K562 (cell line): ENCODE measurements around the gene USP13. TPM values are rescaled to one million over a fixed set of nuclear protein-coding genes. Genes with fewer than 3 reads are reported as not detected.

Experiments
- ATAC-seq: fragments of 200-7000 bp; cut with Tn5 transposase; 3 replicates; pipeline ENCODE4 v1.9.1; 2020; ENCODE audit warnings: moderate library complexity
- BruUV-seq: library from RNA; stranded (reverse); fragments of 400-500 nt; replicated peaks from 2 replicates; lab custom pipeline; 2021; lab: Mats Ljungman, UMichigan
- CTCF ChIA-PET: fragments of 300-600 bp; formaldehyde crosslinking; extraction: SDS; loops from one replicate; lab custom pipeline; 2021; ENCODE audit warnings: low intra/inter-chr PET ratio; lab: Yijun Ruan, JAX
- POLR2A ChIA-PET: fragments of 300-600, 350-650 bp; sonication (Branson Sonifier 250); formaldehyde crosslinking; extraction: SDS; loops from one replicate; lab custom pipeline; 2021; ENCODE audit warnings: antibody characterized with exemption, inconsistent platforms; lab: Yijun Ruan, JAX
- DNase-seq, 4 experiments: peaks; one replicate each; pipeline versions ENCODE4 v3.0.0 to v3.0.0-alpha.2; 2011 to 2018; ENCODE audit warnings: low spot score in 3 of 4, mixed read lengths in 3 of 4; ENCODE audit errors: extremely low read depth in 1 of 4
- FAIRE-seq: peaks from 2 replicates; lab custom pipeline; 2011; peaks lifted over from hg19 to GRCh38; lab: Jason Lieb, UNC
- H2AFZ ChIP-seq: 2 replicates; pipeline ENCODE4 v1.6.0; 2011; ENCODE audit warnings: low read depth, low read length, control low read depth, inconsistent platforms
- H3K27ac ChIP-seq: fragments of 200-600 bp; 3 replicates; pipeline ENCODE4 v1.8.0; 2011; ENCODE audit warnings: low read depth, mild to moderate bottlenecking, control low read depth, inconsistent platforms, low read length, moderate library complexity, mixed read lengths; ENCODE audit errors: extremely low read depth
- H3K27me3 ChIP-seq, 2 experiments: fragments of 300-600 bp in 1 of 2; 2 replicates in 1 of 2; 3 replicates in 1 of 2; pipeline versions ENCODE4 v1.6.0 to v1.8.0; 2011; ENCODE audit warnings: inconsistent platforms in 2 of 2, low read length in 2 of 2, mild to moderate bottlenecking in 1 of 2, mixed read lengths in 1 of 2, moderate library complexity in 1 of 2; ENCODE audit not compliant: control insufficient read depth in 2 of 2, insufficient read depth in 2 of 2
- H3K36me3 ChIP-seq: fragments of 300-600 bp; 3 replicates; pipeline ENCODE4 v1.8.0; 2011; ENCODE audit warnings: mild to moderate bottlenecking, low read length, inconsistent platforms; ENCODE audit not compliant: control insufficient read depth, insufficient read depth
- H3K4me1 ChIP-seq, 2 experiments: fragments of 200-600 bp in 1 of 2; replicated peaks in 1 of 2; 2 replicates in 1 of 2; 3 replicates in 1 of 2; pipeline versions ENCODE4 v1.5.1 to v1.8.0; 2011; ENCODE audit warnings: inconsistent platforms in 2 of 2, low read length in 2 of 2, mild to moderate bottlenecking in 1 of 2, mixed read lengths in 1 of 2, moderate library complexity in 1 of 2; ENCODE audit not compliant: control insufficient read depth in 2 of 2, insufficient read depth in 2 of 2
- H3K4me2 ChIP-seq: 2 replicates; pipeline ENCODE4 v1.6.1; 2011; ENCODE audit warnings: low read length, control low read depth, inconsistent platforms, mixed read lengths; ENCODE audit not compliant: insufficient read depth
- H3K4me3 ChIP-seq: fragments of 200-600 bp; sonication (generic), shearing (Covaris generic); 2 replicates; pipeline ENCODE4 v1.5.1; 2016; ENCODE audit warnings: control low read depth, inconsistent platforms
- H3K79me2 ChIP-seq: fragments of 200-600 bp; 3 replicates; pipeline ENCODE4 v1.8.0; 2011; ENCODE audit warnings: low read length, inconsistent platforms; ENCODE audit not compliant: control insufficient read depth, insufficient read depth
- H3K9ac ChIP-seq, 2 experiments: 2 replicates each; pipeline versions ENCODE4 v1.6.0 to v1.6.1; 2011; ENCODE audit warnings: low read depth in 2 of 2, low read length in 2 of 2, control low read depth in 1 of 2, inconsistent platforms in 1 of 2, mild to moderate bottlenecking in 1 of 2, mixed read lengths in 1 of 2; ENCODE audit not compliant: insufficient read depth in 1 of 2
- H3K9me1 ChIP-seq: one replicate; pipeline ENCODE4 v1.6.0; 2011; ENCODE audit warnings: inconsistent platforms, mild to moderate bottlenecking, low read length, moderate library complexity; ENCODE audit not compliant: control insufficient read depth, insufficient read depth
- H3K9me3 ChIP-seq: replicated peaks from 2 replicates; pipeline ENCODE4 v1.5.1; 2011; ENCODE audit warnings: low read depth, low read length, inconsistent platforms; ENCODE audit not compliant: control insufficient read depth, insufficient read depth
- H4K20me1 ChIP-seq: replicated peaks from 2 replicates; pipeline ENCODE4 v1.6.1; 2011; ENCODE audit warnings: low read length, inconsistent platforms, mixed read lengths; ENCODE audit not compliant: control insufficient read depth, insufficient read depth
- ARID2 ChIP-seq: fragments of 450-650 bp; IDR thresholded peaks from 2 replicates; pipeline ENCODE4 v1.6.1; 2017; ENCODE audit warnings: antibody characterized with exemption, mild to moderate bottlenecking
- CBX3 ChIP-seq, 2 experiments: IDR thresholded peaks; 1 replicate in 1 of 2; 2 replicates in 1 of 2; pipeline ENCODE4 v1.6.1; 2012; ENCODE audit warnings: inconsistent platforms in 2 of 2, low read length in 2 of 2, borderline replicate concordance in 1 of 2, control low read depth in 1 of 2
- EP300 ChIP-seq: IDR thresholded peaks from 2 replicates; pipeline ENCODE4 v1.6.1; 2012; ENCODE audit warnings: low read length, improper control_type of control experiment
- FOXK2 ChIP-seq, 2 experiments: fragments of 450-650 bp; IDR thresholded peaks in 1 of 2; conservative IDR thresholded peaks in 1 of 2; 2 replicates each; pipeline ENCODE4 v1.6.1; 2016; ENCODE audit warnings: low read depth in 2 of 2, mild to moderate bottlenecking in 1 of 2
- FUS ChIP-seq: fragments of 200-400 bp; formaldehyde crosslinking; optimal IDR thresholded peaks from 2 replicates; pipeline ENCODE3; 2017; ENCODE audit warnings: low read depth, low read length
- HMG20B ChIP-seq: fragments of 250-450 bp; sonication (Bioruptor Pico); IDR thresholded peaks from 2 replicates; pipeline ENCODE4 v1.5.0; 2021; ENCODE audit warnings: mild to moderate bottlenecking
- LEF1 ChIP-seq: fragments of 450-650 bp; IDR thresholded peaks from 2 replicates; pipeline ENCODE4 v1.6.1; 2016; ENCODE audit warnings: mild to moderate bottlenecking
- NR2C2 ChIP-seq, 2 experiments: fragments of 200-800 bp in 1 of 2; sonication (Bioruptor generic) in 1 of 2; sonication (generic) in 1 of 2; formaldehyde crosslinking in 1 of 2; IDR thresholded peaks; 2 replicates each; pipeline versions ENCODE4 v1.6.1 to v1.8.0; 2016 to 2022; ENCODE audit warnings: mild to moderate bottlenecking in 1 of 2, missing compliant biosample characterization in 1 of 2, missing genetic modification characterization in 1 of 2, missing genetic modification reagents in 1 of 2
- TAF7 ChIP-seq: fragments of 450-650 bp; IDR thresholded peaks from 2 replicates; pipeline ENCODE4 v1.6.1; 2016; ENCODE audit warnings: missing genetic modification characterization, missing compliant biosample characterization
- TRIM24 ChIP-seq, 2 experiments: fragments of 450-650 bp; IDR thresholded peaks; 2 replicates each; pipeline ENCODE4 v1.6.1; 2016
- ZBTB11 ChIP-seq, 3 experiments: fragments of 200-800 bp in 1 of 3; fragments of 250-450 bp in 1 of 3; fragments of 450-650 bp in 1 of 3; sonication (Bioruptor Pico) in 1 of 3; sonication (Bioruptor generic) in 1 of 3; formaldehyde crosslinking in 1 of 3; IDR thresholded peaks; 2 replicates each; pipeline versions ENCODE4 v1.6.1 to v1.8.0; 2016 to 2022; ENCODE audit warnings: mild to moderate bottlenecking in 2 of 3, missing genetic modification characterization in 2 of 3, missing compliant biosample characterization in 1 of 3, moderate library complexity in 1 of 3
- ZBTB34 ChIP-seq: fragments of 250-450 bp; sonication (Bioruptor Pico); IDR thresholded peaks from 2 replicates; pipeline ENCODE4 v1.8.0; 2021; ENCODE audit warnings: mild to moderate bottlenecking, moderate library complexity
- ZFP36 ChIP-seq: fragments of 150-350 bp; IDR thresholded peaks from 2 replicates; pipeline ENCODE4 v1.6.1; 2018; ENCODE audit warnings: low read length, low read depth; ENCODE audit not compliant: partially characterized antibody
- ZNF175 ChIP-seq: fragments of 200-800 bp; sonication (Bioruptor generic); IDR thresholded peaks from 2 replicates; pipeline ENCODE4 v1.6.1; 2016; ENCODE audit warnings: low read depth, mild to moderate bottlenecking, missing genetic modification characterization, missing compliant biosample characterization
- ZNF354B ChIP-seq: fragments of 250-450 bp; sonication (Bioruptor Pico); IDR thresholded peaks from 2 replicates; pipeline ENCODE4 v1.4.0; 2020
- WGBS: fragments of 100-300 bp; shearing (Covaris generic); methylation state at CpG from one replicate; pipeline ENCODE4 v1.1.6; 2016; ENCODE audit warnings: low coverage, mixed read lengths; ENCODE audit not compliant: insufficient coverage; ENCODE audit errors: missing lambda C conversion rate; 5-methylcytosine and 5-hydroxymethylcytosine counted together
- in situ Hi-C: fragments of 300-500 bp; cut with MboI; formaldehyde crosslinking; loops from 4 replicates; pipeline ENCODE4 v1.15.0; 2018; ENCODE audit warnings: inconsistent platforms, mixed read lengths
- intact Hi-C: fragments of 100-400 bp; cut with micrococcal nuclease; formaldehyde crosslinking; loops from 2 replicates; pipeline ENCODE4 v1.14.2; 2022
- polyA plus RNA-seq, 8 experiments: library from polyadenylated mRNA; depleted of rRNA in 4 of 8; stranded (reverse) in 5 of 8; unstranded in 3 of 8; fragments of >200 nt; fragmentation: Nextera tagmentation in 2 of 8; fragmentation: Illumina TruSeq in 1 of 8; extraction: Ambion mirVana in 2 of 8; extraction: Trizol in 1 of 8; gene quantifications; 2 replicates each; pipeline versions ENCODE4 v1.2.1 to v1.2.3, GENCODE V29; 2011 to 2014; ENCODE audit warnings: inconsistent platforms in 1 of 8, missing spikeins in 1 of 8
- total RNA-seq, 7 experiments: library from RNA; depleted of rRNA in 6 of 7; stranded (reverse); fragments of >200 nt in 6 of 7; fragmentation: Illumina TruSeq in 2 of 7; extraction: Trizol in 2 of 7; gene quantifications; 2 replicates each; pipeline versions ENCODE4 v1.2.1 to v1.2.3, GENCODE V29; 2011 to 2021; ENCODE audit warnings: low replicate concordance in 1 of 7

USP13 gene
- total and polyA plus RNA-seq, 9 of the 15 experiments (the other 6 are each of a cell fraction or from before 2014, with no cell fraction given), result 0.11 to 2.3 (median 0.51) TPM

DNA sequence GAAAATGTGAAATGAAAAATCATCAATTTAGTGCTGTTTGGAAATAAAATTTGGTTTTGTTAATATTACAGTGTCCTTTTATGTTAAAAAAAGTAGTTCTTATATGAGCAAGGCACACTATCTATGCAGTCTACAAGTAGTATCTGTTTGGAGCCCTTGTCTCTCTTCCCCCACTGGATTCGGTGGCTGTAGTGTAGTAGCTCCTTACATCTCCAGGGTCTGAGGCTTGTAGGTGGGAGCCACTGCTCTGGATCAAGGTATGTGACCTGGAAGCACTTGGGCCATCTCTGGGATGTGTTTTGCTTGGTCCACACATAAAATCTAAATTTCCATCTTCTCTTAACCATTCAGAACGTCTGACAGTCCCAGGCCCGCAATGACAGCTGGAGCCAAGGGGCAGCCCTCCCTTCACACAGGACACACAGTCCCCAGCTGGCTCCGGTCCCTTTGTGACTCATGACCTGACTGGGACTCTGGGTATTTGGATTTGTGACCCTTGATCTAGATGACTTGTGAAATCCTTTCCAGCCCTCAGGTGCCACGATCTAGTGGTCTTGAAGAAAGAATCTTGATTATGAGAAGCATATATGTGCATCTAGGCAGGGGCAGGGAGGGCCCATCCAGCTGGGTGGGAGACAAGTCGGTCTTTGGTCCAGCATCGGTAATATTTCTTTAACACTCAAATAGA lies 80.0 kb downstream of the USP13 start:
- H3K36me3 ChIP-seq, result no peaks in the 10 kb centered on the region

More for the DNA sequence above, 80.0 kb downstream of the USP13 start:
- POLR2A ChIA-PET, result no interaction called here
- Histone ChIP-seq H3K9me3 (no peaks in the 10 kb centered on the region), H3K4me2 (no peak overlapping the region), H3K79me2 (no peaks in the 10 kb centered on the region), H2AFZ (no peak overlapping the region), H3K27ac (no peak overlapping the region), H3K9me1 (no peaks in the 10 kb centered on the region), H4K20me1 (no peaks in the 10 kb centered on the region; the same call in 1 of the 2 replicates), H3K9ac (no peak overlapping the region), H3K4me3 (no peak overlapping the region), H3K4me1 (no peaks in the 10 kb centered on the region)
- no peak for ATAC-seq
- no TSS peak for BruUV-seq
- no peak for FAIRE-seq
- WGBS, result 3% methylated on average over 7 of the region's 7 CpGs
- in situ Hi-C loops, result no loop called here
- intact Hi-C loops, result no loop called here
- no peak for DNase-seq
- CTCF ChIA-PET, result no interaction called here
- TF ChIP-seq ZNF175 (CRISPR knock-in tag), result no peak
- no peak for TF ChIP-seq ZBTB34 (CRISPR knock-in tag)
- no peak for TF ChIP-seq FOXK2 (conservative IDR thresholded peaks at IDR 0.05 in 1 of 2, IDR thresholded peaks at IDR 0.05 in 1 of 2; ENCODE audit: low read depth in 2 of 2)
- TF ChIP-seq FUS, result no peak
- TF ChIP-seq EP300, result no peak
- TF ChIP-seq ARID2, result no peak
- no peak for TF ChIP-seq NR2C2 (CRISPR knock-in tag; IDR thresholded peaks at IDR 0.05)
- TF ChIP-seq NR2C2 (tag; IDR thresholded peaks at IDR 0.05), result no peak
- TF ChIP-seq HMG20B (CRISPR knock-in tag), result no peak
- TF ChIP-seq ZFP36, result no peak
- TF ChIP-seq LEF1, result no peak
- TF ChIP-seq TAF7 (tag), result no peak
- TF ChIP-seq ZBTB11 (CRISPR knock-in tag; IDR thresholded peaks at IDR 0.05), result no peak
- no peak for TF ChIP-seq ZNF354B (CRISPR knock-in tag)
- TF ChIP-seq TRIM24 (IDR thresholded peaks at IDR 0.05), result no peak
- no peak for TF ChIP-seq CBX3 (IDR thresholded peaks at IDR 0.05; ENCODE audit: borderline replicate concordance in 1 of 2, low read length in 2 of 2)
- TF ChIP-seq, all 486 proteins: peak for 0
- peaks cover 7 to 24% of the 10 kb centered on the region in 2 experiments for H3K27me3 ChIP-seq
